Small intestine (tissue), 7 donors: Measurements from ENCODE around the gene ZBTB12. TPM values are rescaled to one million over a fixed set of nuclear protein-coding genes. Genes with fewer than 3 reads are reported as not detected.
"Not testable (repeated sequence)": the region's sequence is repeated elsewhere in the genome, so short reads cannot be mapped to it uniquely, and the experiment has no call there.

ENCODE experiments used
- DNase-seq, 2 donors: peaks; one replicate each; pipeline versions ENCODE4 v3.0.0 to v3.0.0-alpha.2; 2013
- FAIRE-seq: peaks from 2 replicates; lab custom pipeline; 2012; peaks lifted over from hg19 to GRCh38; lab: Jason Lieb, UNC
- H3K27ac ChIP-seq, 3 donors: one replicate each; pipeline ENCODE4 v1.5.1; 2013; ENCODE audit warnings: low read length in 2 of 3, mild to moderate bottlenecking in 2 of 3, control low read depth in 1 of 3, inconsistent platforms in 1 of 3, low read depth in 1 of 3, moderate library complexity in 1 of 3
- H3K27me3 ChIP-seq, 3 donors: one replicate each; pipeline ENCODE4 v1.6.1; 2013; ENCODE audit warnings: low read length in 3 of 3, inconsistent platforms in 1 of 3; ENCODE audit not compliant: control insufficient read depth in 3 of 3, insufficient read depth in 3 of 3
- H3K36me3 ChIP-seq, 3 donors: one replicate each; pipeline ENCODE4 v1.6.1; 2013; ENCODE audit warnings: low read length in 3 of 3, inconsistent platforms in 1 of 3, low read depth in 1 of 3, mild to moderate bottlenecking in 1 of 3, moderate library complexity in 1 of 3; ENCODE audit not compliant: control insufficient read depth in 3 of 3, insufficient read depth in 2 of 3
- H3K4me1 ChIP-seq, 3 donors: one replicate each; pipeline ENCODE4 v1.6.1; 2013; ENCODE audit warnings: low read length in 2 of 3, inconsistent platforms in 1 of 3, low read depth in 1 of 3, mild to moderate bottlenecking in 1 of 3, moderate library complexity in 1 of 3; ENCODE audit not compliant: control insufficient read depth in 3 of 3, insufficient read depth in 2 of 3
- H3K4me3 ChIP-seq, 3 donors: one replicate each; pipeline ENCODE4 v1.5.1; 2013; ENCODE audit warnings: low read length in 3 of 3, control low read depth in 1 of 3, inconsistent platforms in 1 of 3, low read depth in 1 of 3, mild to moderate bottlenecking in 1 of 3, moderate library complexity in 1 of 3
- H3K9me3 ChIP-seq, 2 donors: one replicate each; pipeline ENCODE4 v1.6.1; 2013; ENCODE audit warnings: low read depth in 1 of 2, low read length in 1 of 2; ENCODE audit not compliant: control insufficient read depth in 2 of 2, insufficient read depth in 1 of 2
- WGBS, 3 donors: extraction: QIAGEN DNeasy Blood & Tissue Kit; methylation state at CpG; one replicate each; pipeline ENCODE4 v1.1.7; 2013; 5-methylcytosine and 5-hydroxymethylcytosine counted together
- polyA plus RNA-seq, 4 donors: library from polyadenylated mRNA; stranded (reverse) in 3 of 4; unstranded in 1 of 4; fragments of 200-250 nt in 3 of 4; fragments of 120-200 nt in 1 of 4; gene quantifications; one replicate each; pipeline versions ENCODE4 v1.2.1 to v1.2.3, GENCODE V29; 2013
- donor health status: healthy with polysubstance abuse.
- donor health status: control.
- donor health status: control.
- donor health status: Bipolar disorder and iron deficiency.
- donor health status: healthy.

The ZBTB12 gene
- polyA plus RNA-seq, 4 donors = 1.6 to 12.5 (median 5.2) TPM

- no peaks in the 10 kb centered on the region for H3K36me3 ChIP-seq
- no peaks in the 10 kb centered on the region for H3K9me3 ChIP-seq
- no peak overlapping the region for H3K27ac ChIP-seq
- H3K4me1 ChIP-seq = no peaks in the 10 kb centered on the region
- no peak overlapping the region for H3K4me3 ChIP-seq
- no peak for DNase-seq
- 74 to 88% (median 85%) methylated on average over 8 of the region's 8 CpGs for WGBS, 3 donors
- no peak for FAIRE-seq
- H3K27me3 ChIP-seq = no peaks in the 10 kb centered on the region
Measured at GRCh38 chr6:31918069-31918720, 16.3 kb upstream of the ZBTB12 start.

- FAIRE-seq (no peak), DNase-seq (no peak)
- Histone ChIP-seq H3K27me3 (no peaks in the 10 kb centered on the region), H3K4me3 (no peak overlapping the region), H3K27ac (no peak overlapping the region), H3K36me3 (no peaks in the 10 kb centered on the region), H3K4me1 (no peaks in the 10 kb centered on the region), H3K9me3 (no peaks in the 10 kb centered on the region)
- 84 to 87% (median 86%) methylated on average over 6 of the region's 6 CpGs for WGBS, 3 donors
Measured at GRCh38 chr6:31915756-31916155, 13.9 kb upstream of the ZBTB12 start.

- no peak for FAIRE-seq
- H3K4me3 ChIP-seq = no peak overlapping the region
- no peaks in the 10 kb centered on the region for H3K27me3 ChIP-seq
- H3K27ac ChIP-seq = no peak overlapping the region
- no peaks in the 10 kb centered on the region for H3K4me1 ChIP-seq
- H3K36me3 ChIP-seq = no peaks in the 10 kb centered on the region
- DNase-seq = no peak
- no peaks in the 10 kb centered on the region for H3K9me3 ChIP-seq
Measured at GRCh38 chr6:31915351-31915750, 13.5 kb upstream of the ZBTB12 start.

- Histone ChIP-seq H3K27me3 (no peaks in the 10 kb centered on the region), H3K4me3 (no peak overlapping the region), H3K9me3 (no peaks in the 10 kb centered on the region), H3K36me3 (no peaks in the 10 kb centered on the region), H3K4me1 (no peaks in the 10 kb centered on the region), H3K27ac (no peak overlapping the region)
- WGBS, 3 donors = 78 to 87% (median 79%) methylated on average over 11 of the region's 11 CpGs
- DNase-seq (no peak), FAIRE-seq (no peak)
Measured at GRCh38 chr6:31911826-31912585, 10.1 kb upstream of the ZBTB12 start.

GRCh38 chr6:31909298-31909697 is 7.4 kb upstream of the ZBTB12 start:
- not testable (repeated sequence) for FAIRE-seq, H3K27ac ChIP-seq, DNase-seq, H3K36me3 ChIP-seq, H3K9me3 ChIP-seq, H3K4me3 ChIP-seq, H3K27me3 ChIP-seq, H3K4me1 ChIP-seq
- WGBS, 3 donors = 80 to 82% (median 81%) methylated on average over 7 of the region's 7 CpGs

GRCh38 chr6:31908791-31909190 is 6.9 kb upstream of the ZBTB12 start:
- FAIRE-seq = no peak
- no peak for DNase-seq
- no peak overlapping the region for H3K27ac ChIP-seq
- H3K9me3 ChIP-seq = no peaks in the 10 kb centered on the region
- H3K36me3 ChIP-seq = no peaks in the 10 kb centered on the region
- H3K4me1 ChIP-seq = no peaks in the 10 kb centered on the region
- 20 to 29% (median 26%) methylated on average over 4 of the region's 4 CpGs for WGBS, 3 donors
- no peak overlapping the region for H3K4me3 ChIP-seq
- H3K27me3 ChIP-seq = peaks cover 0 to 6% (median 0%) of the 10 kb centered on the region in 3 donors

- WGBS, 3 donors = 77 to 88% (median 86%) methylated on average over 5 of the region's 5 CpGs
- H3K9me3 ChIP-seq, FAIRE-seq, H3K27me3 ChIP-seq, H3K4me1 ChIP-seq, H3K4me3 ChIP-seq, H3K36me3 ChIP-seq, H3K27ac ChIP-seq, DNase-seq: not testable (repeated sequence)
Measured at GRCh38 chr6:31908255-31908654, 6.4 kb upstream of the ZBTB12 start.

GRCh38 chr6:31907158-31907813 is 5.4 kb upstream of the ZBTB12 start:
- Histone ChIP-seq H3K27ac (no peak overlapping the region), H3K4me1 (peaks cover 0 to 8% (median 0%) of the 10 kb centered on the region in 3 donors), H3K4me3 (no peak overlapping the region), H3K36me3 (no peaks in the 10 kb centered on the region), H3K9me3 (no peaks in the 10 kb centered on the region), H3K27me3 (peaks cover 0 to 6% (median 0%) of the 10 kb centered on the region in 3 donors)
- 57 to 64% (median 58%) methylated on average over 7 of the region's 7 CpGs for WGBS, 3 donors
- DNase-seq (no peak), FAIRE-seq (no peak)
